B cell (primary cell): ENCODE measurements around the gene KCNK1.

Source experiments
- EZH2 ChIP-seq: IDR thresholded peaks from 2 replicates; pipeline ENCODE4 v1.6.1; 2012; ENCODE audit warnings: borderline replicate concordance, low read depth, mild to moderate bottlenecking, moderate library complexity, low read length; ENCODE audit not compliant: insufficient read depth, poor library complexity, severe bottlenecking
- TF ChIP-seq, protein P1 (sequence below): fragments of 200-600 bp; IDR thresholded peaks from one replicate; pipeline ENCODE4 v1.8.0; 2022; ENCODE audit warnings: antibody characterized with exemption, mild to moderate bottlenecking

DNA sequence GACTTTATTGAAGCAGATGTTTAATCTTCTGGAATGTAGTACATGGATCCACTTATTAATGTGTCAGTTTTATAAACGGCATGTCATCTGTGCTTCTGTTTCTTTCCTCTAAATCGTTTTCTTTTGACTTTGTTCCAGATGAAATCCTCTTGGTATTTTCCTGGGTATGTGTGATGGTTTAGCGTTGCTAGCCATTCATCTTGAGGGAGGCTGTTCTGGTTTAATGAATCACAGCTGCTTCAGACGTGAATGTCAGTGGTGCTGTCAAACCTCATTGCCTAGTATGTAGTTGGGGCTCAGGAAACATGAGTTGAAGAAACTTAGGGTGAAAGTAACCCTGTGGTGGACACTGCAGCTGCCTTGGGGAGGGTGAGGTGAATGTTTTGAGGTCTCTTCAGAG lies 33.2 kb downstream of the KCNK1 start:
- TF ChIP-seq, protein P1, sequence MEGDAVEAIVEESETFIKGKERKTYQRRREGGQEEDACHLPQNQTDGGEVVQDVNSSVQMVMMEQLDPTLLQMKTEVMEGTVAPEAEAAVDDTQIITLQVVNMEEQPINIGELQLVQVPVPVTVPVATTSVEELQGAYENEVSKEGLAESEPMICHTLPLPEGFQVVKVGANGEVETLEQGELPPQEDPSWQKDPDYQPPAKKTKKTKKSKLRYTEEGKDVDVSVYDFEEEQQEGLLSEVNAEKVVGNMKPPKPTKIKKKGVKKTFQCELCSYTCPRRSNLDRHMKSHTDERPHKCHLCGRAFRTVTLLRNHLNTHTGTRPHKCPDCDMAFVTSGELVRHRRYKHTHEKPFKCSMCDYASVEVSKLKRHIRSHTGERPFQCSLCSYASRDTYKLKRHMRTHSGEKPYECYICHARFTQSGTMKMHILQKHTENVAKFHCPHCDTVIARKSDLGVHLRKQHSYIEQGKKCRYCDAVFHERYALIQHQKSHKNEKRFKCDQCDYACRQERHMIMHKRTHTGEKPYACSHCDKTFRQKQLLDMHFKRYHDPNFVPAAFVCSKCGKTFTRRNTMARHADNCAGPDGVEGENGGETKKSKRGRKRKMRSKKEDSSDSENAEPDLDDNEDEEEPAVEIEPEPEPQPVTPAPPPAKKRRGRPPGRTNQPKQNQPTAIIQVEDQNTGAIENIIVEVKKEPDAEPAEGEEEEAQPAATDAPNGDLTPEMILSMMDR = no peak
- TF ChIP-seq EZH2 = no peak
